Transverse colon (tissue), 4 donors: ENCODE results near the gene ANKLE2.

Source experiments
- POLR2A ChIP-seq: fragments of 450-650 bp; IDR thresholded peaks from one replicate; pipeline ENCODE4 v1.6.1; 2016; ENCODE audit warnings: antibody characterized with exemption, mild to moderate bottlenecking, moderate library complexity
- POLR2AphosphoS5 ChIP-seq, 3 donors: sonication (generic); formaldehyde crosslinking; IDR thresholded peaks; one replicate each; pipeline ENCODE4 v1.6.1; 2016; ENCODE audit warnings: antibody characterized with exemption in 3 of 3
- TF ChIP-seq, protein P1 (sequence below), 5 experiments: fragments of 200-600 bp in 3 of 5; fragments of 450-650 bp in 2 of 5; sonication (generic) in 3 of 5; IDR thresholded peaks; 1 replicate in 2 of 5; 2 replicates in 3 of 5; pipeline ENCODE4 v1.5.1; 2016 to 2017; ENCODE audit warnings: antibody characterized with exemption in 5 of 5, inconsistent platforms in 3 of 5, mild to moderate bottlenecking in 2 of 5, moderate library complexity in 1 of 5

DNA sequence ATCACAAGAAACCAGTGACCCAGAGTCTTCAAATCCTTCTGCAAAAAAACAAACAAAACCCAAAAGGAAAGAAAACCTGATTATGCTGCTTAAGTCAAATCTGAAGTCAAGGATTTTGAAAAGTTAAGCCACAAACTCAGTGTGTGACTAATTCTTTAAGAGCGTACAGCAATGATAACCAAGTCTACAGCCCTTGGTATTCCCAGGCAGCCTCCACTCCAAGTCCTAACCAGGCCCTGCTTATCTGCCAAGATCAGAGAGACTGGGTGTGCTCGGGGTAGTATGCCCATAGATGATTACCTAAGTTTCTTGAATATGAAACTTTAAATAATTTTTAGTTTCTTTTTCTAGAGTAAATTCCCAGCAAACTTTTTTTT, 37.9 kb downstream of the ANKLE2 start:
- no peak for TF ChIP-seq POLR2AphosphoS5 (IDR thresholded peaks at IDR 0.05)
- TF ChIP-seq, protein P1, sequence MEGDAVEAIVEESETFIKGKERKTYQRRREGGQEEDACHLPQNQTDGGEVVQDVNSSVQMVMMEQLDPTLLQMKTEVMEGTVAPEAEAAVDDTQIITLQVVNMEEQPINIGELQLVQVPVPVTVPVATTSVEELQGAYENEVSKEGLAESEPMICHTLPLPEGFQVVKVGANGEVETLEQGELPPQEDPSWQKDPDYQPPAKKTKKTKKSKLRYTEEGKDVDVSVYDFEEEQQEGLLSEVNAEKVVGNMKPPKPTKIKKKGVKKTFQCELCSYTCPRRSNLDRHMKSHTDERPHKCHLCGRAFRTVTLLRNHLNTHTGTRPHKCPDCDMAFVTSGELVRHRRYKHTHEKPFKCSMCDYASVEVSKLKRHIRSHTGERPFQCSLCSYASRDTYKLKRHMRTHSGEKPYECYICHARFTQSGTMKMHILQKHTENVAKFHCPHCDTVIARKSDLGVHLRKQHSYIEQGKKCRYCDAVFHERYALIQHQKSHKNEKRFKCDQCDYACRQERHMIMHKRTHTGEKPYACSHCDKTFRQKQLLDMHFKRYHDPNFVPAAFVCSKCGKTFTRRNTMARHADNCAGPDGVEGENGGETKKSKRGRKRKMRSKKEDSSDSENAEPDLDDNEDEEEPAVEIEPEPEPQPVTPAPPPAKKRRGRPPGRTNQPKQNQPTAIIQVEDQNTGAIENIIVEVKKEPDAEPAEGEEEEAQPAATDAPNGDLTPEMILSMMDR (IDR thresholded peaks at IDR 0.05): no peak
- TF ChIP-seq POLR2A: no peak
